ENCODE results near the gene NDUFS8. TPM values are rescaled to one million over a fixed set of nuclear protein-coding genes. Genes with fewer than 3 reads are reported as not detected.

The NDUFS8 gene
- polyA plus RNA-seq, 3 donors, result 62.9 to 141 (median 114) TPM

DNA sequence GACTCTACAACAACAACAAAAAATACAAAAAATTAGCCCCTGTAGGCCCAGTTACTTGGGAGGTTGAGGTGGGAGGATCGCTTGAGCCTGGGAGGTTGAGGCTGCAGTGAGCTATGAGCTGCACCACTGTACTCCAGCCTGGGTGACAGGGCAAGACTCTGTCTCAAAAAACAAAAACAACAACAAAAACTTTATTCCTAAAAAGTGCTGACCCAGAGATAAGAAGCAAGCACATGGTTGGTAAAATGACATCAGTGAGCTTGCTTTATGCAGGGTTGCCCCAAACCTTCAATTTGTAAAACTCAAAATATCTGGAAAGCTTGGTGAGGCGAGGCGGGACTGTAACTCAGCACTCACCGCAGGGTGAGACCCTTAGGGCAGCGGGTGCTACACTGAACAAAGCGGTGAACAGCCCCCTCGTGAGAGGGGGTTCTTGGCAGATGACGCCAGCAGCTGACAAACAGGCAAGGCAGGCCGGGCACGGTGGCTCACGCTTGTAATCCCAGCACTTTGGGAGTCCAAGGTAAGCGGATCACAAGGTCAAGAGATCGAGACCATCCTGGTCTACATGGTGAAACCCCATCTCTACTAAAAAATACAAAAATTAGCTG is 4.9 kb downstream of the NDUFS8 start:
- no peak overlapping the region for H3K4me2 ChIP-seq (replicated peaks; ENCODE audit: extremely low read depth, low read length, poor library complexity, severe bottlenecking)
- TF ChIP-seq, protein P1, sequence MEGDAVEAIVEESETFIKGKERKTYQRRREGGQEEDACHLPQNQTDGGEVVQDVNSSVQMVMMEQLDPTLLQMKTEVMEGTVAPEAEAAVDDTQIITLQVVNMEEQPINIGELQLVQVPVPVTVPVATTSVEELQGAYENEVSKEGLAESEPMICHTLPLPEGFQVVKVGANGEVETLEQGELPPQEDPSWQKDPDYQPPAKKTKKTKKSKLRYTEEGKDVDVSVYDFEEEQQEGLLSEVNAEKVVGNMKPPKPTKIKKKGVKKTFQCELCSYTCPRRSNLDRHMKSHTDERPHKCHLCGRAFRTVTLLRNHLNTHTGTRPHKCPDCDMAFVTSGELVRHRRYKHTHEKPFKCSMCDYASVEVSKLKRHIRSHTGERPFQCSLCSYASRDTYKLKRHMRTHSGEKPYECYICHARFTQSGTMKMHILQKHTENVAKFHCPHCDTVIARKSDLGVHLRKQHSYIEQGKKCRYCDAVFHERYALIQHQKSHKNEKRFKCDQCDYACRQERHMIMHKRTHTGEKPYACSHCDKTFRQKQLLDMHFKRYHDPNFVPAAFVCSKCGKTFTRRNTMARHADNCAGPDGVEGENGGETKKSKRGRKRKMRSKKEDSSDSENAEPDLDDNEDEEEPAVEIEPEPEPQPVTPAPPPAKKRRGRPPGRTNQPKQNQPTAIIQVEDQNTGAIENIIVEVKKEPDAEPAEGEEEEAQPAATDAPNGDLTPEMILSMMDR (IDR thresholded peaks at IDR 0.05), result no peak
- no peaks in the 10 kb centered on the region for H3K27me3 ChIP-seq (ENCODE audit: control insufficient read depth in 2 of 2, insufficient read depth in 2 of 2, low read length in 2 of 2)
- peaks cover 62% of the 10 kb centered on the region for H3K79me2 ChIP-seq (ENCODE audit: insufficient read depth, low read length)
- no peaks in the 10 kb centered on the region for H3K9me3 ChIP-seq (replicated peaks in 1 of 2; ENCODE audit: control insufficient read depth in 1 of 2, insufficient read depth in 1 of 2, low read length in 2 of 2)
- H2AFZ ChIP-seq (ENCODE audit: insufficient read depth, low read depth, low read length, poor library complexity, severe bottlenecking), result no peak overlapping the region
- H3K27me3 Mint-ChIP-seq (ENCODE audit: low read depth in 3 of 3), result peaks cover 0 to 3% (median 0%) of the 10 kb centered on the region in 3 donors
- DNase-seq, result no peak
- H3K4me3 ChIP-seq (replicated peaks in 1 of 3; ENCODE audit: low read depth in 2 of 3, low read length in 3 of 3), result no peak overlapping the region
- H3K27ac Mint-ChIP-seq, result peak overlapping the region; percentile 98 to 100 (median 99)
- no peak overlapping the region for H3K4me3 Mint-ChIP-seq
- H4K20me1 ChIP-seq (ENCODE audit: insufficient read depth, low read length), result peaks cover 12% of the 10 kb centered on the region
- peaks cover 13 to 19% of the 10 kb centered on the region in 2 donors for H3K36me3 ChIP-seq (replicated peaks in 1 of 2; ENCODE audit: control insufficient read depth in 1 of 2, insufficient read depth in 2 of 2, low read length in 2 of 2)
- H3K27ac ChIP-seq (ENCODE audit: low read depth in 1 of 2, low read length in 2 of 2), result peak overlapping the region; percentile 98 to 99
- WGBS (ENCODE audit: insufficient coverage), result 94% methylated on average over 10 of the region's 13 CpGs
- H3K9ac ChIP-seq (ENCODE audit: insufficient read depth, low read length, poor library complexity, severe bottlenecking), result no peak overlapping the region
- H3K9me3 Mint-ChIP-seq, result no peaks in the 10 kb centered on the region
- peaks cover 9 to 25% of the 10 kb centered on the region in 2 donors for H3K36me3 Mint-ChIP-seq
- peaks cover 46% of the 10 kb centered on the region for H3K4me1 Mint-ChIP-seq
- peaks cover 48 to 67% of the 10 kb centered on the region in 2 donors for H3K4me1 ChIP-seq (ENCODE audit: control insufficient read depth in 1 of 2, insufficient read depth in 2 of 2, low read length in 2 of 2)
- intact Hi-C loops (cut with micrococcal nuclease), result loop anchor here in 1 of 2 donors (5.0 kb wide), 3 partner anchors 33 to 237 kb away; partner anchors contain the start of genes C11orf24, CHKA and UNC93B1

DNA sequence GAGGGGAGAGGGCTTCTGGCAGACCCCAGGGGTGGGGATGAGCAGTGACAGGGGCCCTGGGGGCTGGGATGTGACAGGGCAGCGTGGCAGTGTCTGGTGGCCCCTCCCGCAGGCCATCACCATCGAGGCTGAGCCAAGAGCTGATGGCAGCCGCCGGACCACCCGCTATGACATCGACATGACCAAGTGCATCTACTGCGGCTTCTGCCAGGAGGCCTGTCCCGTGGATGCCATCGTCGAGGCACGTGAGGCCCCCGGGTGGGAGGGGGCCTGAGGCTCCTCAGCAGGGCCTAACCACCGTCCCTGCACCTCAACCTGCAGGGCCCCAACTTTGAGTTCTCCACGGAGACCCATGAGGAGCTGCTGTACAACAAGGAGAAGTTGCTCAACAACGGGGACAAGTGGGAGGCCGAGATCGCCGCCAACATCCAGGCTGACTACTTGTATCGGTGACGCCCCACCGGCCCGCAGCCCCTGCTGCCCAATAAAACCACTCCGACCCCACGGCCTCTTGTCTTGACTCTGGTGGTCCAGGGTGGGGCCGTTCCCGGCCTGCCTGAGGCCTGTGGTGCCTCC is 5.7 kb downstream of the NDUFS8 start:
- Mint-ChIP-seq H3K36me3 (peaks cover 9 to 28% of the 10 kb centered on the region in 2 donors), H3K9me3 (no peaks in the 10 kb centered on the region), H3K4me3 (peak overlapping the region; percentile 68 to 84), H3K27me3 (ENCODE audit: low read depth in 3 of 3) (peaks cover 0 to 3% (median 0%) of the 10 kb centered on the region in 3 donors), H3K27ac (peak overlapping the region; percentile 98 to 100 (median 99)), H3K4me1 (peaks cover 41% of the 10 kb centered on the region)
- H3K4me2 ChIP-seq (replicated peaks; ENCODE audit: extremely low read depth, low read length, poor library complexity, severe bottlenecking), result peak overlapping the region; percentile 97
- H2AFZ ChIP-seq (ENCODE audit: insufficient read depth, low read depth, low read length, poor library complexity, severe bottlenecking), result peak overlapping the region; percentile 71
- no peaks in the 10 kb centered on the region for H3K27me3 ChIP-seq (ENCODE audit: control insufficient read depth in 2 of 2, insufficient read depth in 2 of 2, low read length in 2 of 2)
- peaks cover 64% of the 10 kb centered on the region for H3K79me2 ChIP-seq (ENCODE audit: insufficient read depth, low read length)
- peaks cover 15 to 21% of the 10 kb centered on the region in 2 donors for H3K36me3 ChIP-seq (replicated peaks in 1 of 2; ENCODE audit: control insufficient read depth in 1 of 2, insufficient read depth in 2 of 2, low read length in 2 of 2)
- peak overlapping the region in 1 of 3 experiments; percentile 47 for H3K4me3 ChIP-seq (replicated peaks in 1 of 3; ENCODE audit: low read depth in 2 of 3, low read length in 3 of 3)
- TF ChIP-seq, protein P1 (IDR thresholded peaks at IDR 0.05), result no peak
- peak overlapping the region; percentile 98 to 99 for H3K27ac ChIP-seq (ENCODE audit: low read depth in 1 of 2, low read length in 2 of 2)
- peaks cover 50 to 69% of the 10 kb centered on the region in 2 donors for H3K4me1 ChIP-seq (ENCODE audit: control insufficient read depth in 1 of 2, insufficient read depth in 2 of 2, low read length in 2 of 2)
- H3K9me3 ChIP-seq (replicated peaks in 1 of 2; ENCODE audit: control insufficient read depth in 1 of 2, insufficient read depth in 1 of 2, low read length in 2 of 2), result no peaks in the 10 kb centered on the region
- peak overlapping the region; percentile 82 for H3K9ac ChIP-seq (ENCODE audit: insufficient read depth, low read length, poor library complexity, severe bottlenecking)
- DNase-seq, result peak; percentile 71 to 76 (median 71)
- WGBS (ENCODE audit: insufficient coverage), result 37% methylated on average over 25 of the region's 27 CpGs
- intact Hi-C loops (cut with micrococcal nuclease), result loop anchor here in 1 of 2 donors (2.0 to 5.0 kb wide), 4 partner anchors 25 to 236 kb away; partner anchors contain the start of genes ALDH3B1, C11orf24, CHKA and UNC93B1
- peaks cover 21% of the 10 kb centered on the region for H4K20me1 ChIP-seq (ENCODE audit: insufficient read depth, low read length)
